Stimulated activated CD4-positive, alpha-beta T cell treated with anti-CD3 and anti-CD28 coated beads, Interleukin-15, amount 100 ng/mL, for 24 hours (primary cell): ENCODE results near the gene AAR2.
A peak's percentile ranks its signal among the peaks of the same experiment; 100 is the strongest.

Experiments
- DNase-seq: peaks from one replicate; pipeline ENCODE4 v3.0.0-alpha.2; 2020

AAR2 gene

DNA sequence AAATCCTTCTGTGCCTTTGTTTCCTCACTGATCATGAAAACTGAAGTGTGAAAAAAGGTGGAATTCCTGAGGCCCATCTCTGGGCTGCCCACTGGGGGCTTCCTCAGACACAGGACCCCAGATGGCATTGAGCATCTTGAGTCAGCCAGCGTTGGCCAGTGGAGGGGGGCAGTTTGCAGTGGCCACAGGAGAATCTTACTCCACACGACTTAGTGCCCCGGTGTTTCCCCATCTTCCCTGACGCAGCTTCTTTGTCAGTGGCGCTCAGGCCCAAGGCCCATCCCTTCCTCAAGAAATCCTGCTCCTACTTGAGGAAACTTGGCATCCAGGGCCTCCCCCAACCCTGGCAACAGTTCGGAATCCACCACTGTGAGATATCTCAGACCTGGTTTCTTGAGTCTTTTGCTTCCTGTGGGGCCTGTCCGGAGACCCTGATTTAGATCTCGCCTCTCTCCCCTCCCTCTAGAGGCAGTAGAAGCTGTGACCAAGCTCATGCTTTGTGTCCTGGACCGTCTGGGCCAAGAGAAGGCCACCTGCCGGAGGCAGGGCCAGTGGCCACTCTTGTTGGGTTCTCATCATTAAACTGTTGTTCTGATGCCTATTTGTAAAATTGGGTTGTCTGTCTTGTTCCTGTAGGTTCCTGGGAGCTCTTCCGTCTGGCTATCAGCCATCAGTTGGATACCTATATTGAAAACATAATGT, 49.6 kb downstream of the AAR2 start:
- DNase-seq, result no peak

DNA sequence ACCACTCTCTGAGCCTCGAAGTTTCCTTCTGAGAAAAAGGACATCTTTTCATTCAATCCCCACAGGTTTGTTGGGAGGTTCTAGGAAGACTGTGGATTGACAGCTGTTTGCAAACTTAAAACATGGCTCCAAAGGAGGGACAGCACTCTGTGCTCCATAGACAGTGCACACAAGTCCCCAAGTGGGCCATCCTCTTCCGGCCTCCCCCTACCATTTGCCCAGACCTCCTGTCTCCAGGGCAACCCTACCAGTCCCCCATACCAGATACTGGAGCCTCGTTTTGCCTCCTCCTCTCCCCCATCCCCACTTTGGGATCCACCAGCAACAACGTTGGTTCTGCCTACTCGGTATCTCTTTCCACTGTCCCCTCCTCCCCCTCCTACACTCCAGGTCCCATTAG, 61.4 kb downstream of the AAR2 start:
- DNase-seq, result no peak

DNA sequence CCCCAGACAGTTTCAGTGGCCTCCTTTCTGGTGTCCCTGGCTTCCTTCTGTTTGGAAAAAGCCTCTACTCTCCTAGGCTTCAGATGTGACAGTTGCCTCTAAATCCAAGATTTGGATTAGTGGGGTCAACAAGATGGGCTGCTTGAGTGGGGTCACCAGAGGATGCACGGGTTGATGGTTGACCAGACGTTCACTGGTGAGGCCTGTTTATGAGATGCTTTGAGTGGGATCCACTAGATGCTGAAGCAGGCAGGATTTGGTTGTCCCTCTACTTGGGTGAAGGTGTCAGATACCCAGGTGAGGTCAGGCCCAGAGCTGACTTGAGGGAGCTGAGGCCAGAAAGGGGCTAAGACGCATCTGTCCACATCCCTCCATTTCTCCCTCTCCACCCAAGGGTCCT, 61.8 kb downstream of the AAR2 start:
- no peak for DNase-seq

- DNase-seq, result no peak
Observed at GRCh38 chr20:36298795-36299339, 62.6 kb downstream of the AAR2 start.

GRCh38 chr20:36299459-36299858, 63.2 kb downstream of the AAR2 start:
- DNase-seq, result no peak

DNA sequence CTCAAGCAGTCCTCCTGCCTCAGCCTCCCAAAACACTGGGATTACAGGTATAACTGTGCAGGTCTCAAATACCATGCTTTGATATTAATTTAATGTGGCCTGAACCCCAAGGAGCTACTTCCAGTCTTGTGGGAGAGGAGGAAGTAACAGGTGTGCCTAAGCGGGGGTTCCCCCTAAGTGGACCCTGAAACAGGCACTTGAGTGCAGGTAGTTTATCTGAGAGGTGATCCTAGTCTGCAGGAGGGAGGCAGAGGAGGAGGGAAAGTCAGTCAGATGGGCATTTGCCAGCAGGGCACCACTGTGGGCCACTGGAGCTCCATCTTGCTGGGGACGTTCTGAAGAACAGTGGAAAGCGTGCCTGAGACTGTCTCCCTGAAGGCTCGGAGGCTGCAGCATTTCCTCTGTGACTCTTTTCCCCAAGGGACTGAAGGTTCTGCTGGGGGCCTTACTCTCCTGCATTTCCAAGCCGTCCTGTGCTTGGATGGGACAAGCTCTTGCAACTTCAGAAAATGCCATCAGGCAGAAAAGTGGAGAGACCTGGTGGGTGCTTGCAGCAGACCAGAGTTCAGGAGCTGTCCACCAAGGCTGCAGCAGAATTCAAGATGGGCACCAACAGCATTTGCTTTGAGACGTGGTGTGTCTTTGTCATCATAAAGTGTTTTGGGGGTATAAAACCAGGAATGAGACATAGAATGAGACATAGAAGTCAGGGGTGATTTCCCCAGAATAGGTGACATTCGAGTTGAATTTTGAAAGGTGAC, 65.3 kb downstream of the AAR2 start:
- no peak for DNase-seq

DNA sequence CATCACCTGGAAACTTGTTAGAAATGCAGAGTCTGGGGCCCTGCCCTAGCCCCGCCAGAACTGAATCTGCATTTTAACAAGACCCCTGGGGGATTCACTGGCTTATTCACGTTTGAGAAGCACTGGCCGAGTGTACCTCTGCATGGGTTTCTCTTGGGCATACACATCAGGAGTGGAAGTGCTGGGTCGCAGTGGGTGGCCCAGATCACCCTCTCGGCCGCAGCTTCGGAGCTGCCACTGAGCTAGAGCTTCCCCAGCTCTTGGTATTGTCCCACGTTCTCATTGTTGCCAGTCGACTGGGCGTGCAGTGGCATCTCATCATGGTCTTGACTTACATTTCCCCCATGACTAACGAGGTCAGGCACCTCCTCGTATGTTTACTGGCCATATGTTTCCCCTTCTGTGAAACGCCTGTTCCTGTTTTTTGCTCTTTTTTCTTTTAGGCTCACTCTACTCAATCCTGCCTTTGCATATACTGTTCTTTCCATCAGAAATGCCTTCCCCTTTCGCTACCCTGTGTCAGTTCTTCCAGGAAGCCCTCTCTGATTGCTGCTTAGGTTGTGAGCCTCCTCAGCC, 66.8 kb downstream of the AAR2 start:
- no peak for DNase-seq

- DNase-seq, result no peak
Observed at GRCh38 chr20:36303831-36304230, 67.6 kb downstream of the AAR2 start.

GRCh38 chr20:36304786-36305495, 68.7 kb downstream of the AAR2 start:
- no peak for DNase-seq

- DNase-seq, result peak; percentile 33
Observed at GRCh38 chr20:36305602-36306551, 69.6 kb downstream of the AAR2 start, which contains the start of gene DLGAP4. DLGAP4 (plus strand) TSS chr20:36306339; CDS start chr20:36431718, 125,379 bp downstream.
